ENCODE results near the gene DNAH8.

Gene DNAH8, protein sequence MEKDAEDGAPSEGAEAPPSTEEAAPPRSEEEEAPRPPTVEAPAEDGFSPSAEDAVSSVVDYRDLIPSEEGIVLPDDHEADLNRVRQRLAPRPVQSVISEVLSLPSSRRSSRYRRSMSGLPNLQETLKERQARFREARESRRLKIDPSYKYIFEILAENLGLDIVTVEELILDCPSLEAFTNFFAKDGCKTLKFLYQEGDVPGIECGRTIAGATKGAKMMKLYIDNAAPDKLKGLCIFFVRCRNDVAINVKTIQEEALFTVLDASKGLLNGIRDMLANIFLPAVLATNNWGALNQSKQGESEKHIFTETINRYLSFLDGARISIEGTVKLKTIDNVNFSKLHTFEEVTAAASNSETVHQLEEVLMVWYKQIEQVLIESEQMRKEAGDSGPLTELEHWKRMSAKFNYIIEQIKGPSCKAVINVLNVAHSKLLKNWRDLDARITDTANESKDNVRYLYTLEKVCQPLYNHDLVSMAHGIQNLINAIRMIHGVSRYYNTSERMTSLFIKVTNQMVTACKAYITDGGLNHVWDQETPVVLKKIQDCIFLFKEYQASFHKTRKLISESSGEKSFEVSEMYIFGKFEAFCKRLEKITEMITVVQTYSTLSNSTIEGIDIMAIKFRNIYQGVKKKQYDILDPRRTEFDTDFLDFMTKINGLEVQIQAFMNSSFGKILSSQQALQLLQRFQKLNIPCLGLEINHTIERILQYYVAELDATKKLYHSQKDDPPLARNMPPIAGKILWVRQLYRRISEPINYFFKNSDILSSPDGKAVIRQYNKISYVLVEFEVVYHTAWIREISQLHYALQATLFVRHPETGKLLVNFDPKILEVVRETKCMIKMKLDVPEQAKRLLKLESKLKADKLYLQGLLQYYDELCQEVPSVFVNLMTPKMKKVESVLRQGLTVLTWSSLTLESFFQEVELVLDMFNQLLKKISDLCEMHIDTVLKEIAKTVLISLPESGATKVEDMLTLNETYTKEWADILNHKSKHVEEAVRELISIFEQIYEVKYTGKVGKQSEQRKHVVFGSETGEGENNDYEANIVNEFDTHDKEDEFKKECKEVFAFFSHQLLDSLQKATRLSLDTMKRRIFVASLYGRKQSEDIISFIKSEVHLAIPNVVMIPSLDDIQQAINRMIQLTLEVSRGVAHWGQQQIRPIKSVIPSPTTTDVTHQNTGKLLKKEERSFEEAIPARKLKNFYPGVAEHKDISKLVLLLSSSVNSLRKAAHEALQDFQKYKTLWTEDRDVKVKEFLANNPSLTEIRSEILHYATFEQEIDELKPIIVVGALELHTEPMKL (N-terminal part only)

DNA sequence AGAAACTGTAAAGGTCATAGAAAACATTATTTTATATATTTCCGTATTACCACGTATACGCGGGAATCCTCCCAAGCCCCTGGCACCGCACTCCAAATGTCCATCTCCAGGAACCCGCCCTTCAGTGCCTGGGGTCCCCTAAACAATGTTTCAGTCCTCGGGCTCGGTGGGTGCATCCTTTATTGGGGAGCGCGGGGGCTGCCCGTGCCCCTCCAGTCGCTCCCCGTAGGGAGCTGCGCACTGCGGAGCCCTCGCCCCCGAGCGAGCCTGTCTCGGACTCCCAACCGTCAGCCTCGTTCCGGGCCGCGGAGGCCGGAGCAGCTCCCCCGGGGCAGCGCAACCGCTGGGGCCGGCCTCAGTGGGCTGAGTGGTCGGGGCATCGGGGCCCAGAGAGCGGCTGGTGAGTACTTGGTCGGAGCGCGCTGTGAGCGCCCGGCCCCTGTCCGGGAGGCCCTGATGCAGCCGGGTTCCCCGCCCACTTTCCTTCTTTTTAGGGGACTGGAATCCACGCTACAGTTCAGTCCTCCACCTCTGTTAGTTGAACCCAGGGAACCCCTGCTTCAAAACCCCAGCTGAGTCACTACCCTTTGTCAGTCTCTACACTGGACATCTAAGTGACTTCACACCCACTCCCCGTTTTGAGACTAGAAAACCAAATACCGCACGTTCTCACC lies at the start of gene DNAH8:
DNAH8 (plus strand) TSS at position 296 of the 674 bp plus-strand sequence. CDS start 7,499 bp downstream, outside the sequence.
- no peak for DNase-seq (ENCODE audit: low spot score)

DNA sequence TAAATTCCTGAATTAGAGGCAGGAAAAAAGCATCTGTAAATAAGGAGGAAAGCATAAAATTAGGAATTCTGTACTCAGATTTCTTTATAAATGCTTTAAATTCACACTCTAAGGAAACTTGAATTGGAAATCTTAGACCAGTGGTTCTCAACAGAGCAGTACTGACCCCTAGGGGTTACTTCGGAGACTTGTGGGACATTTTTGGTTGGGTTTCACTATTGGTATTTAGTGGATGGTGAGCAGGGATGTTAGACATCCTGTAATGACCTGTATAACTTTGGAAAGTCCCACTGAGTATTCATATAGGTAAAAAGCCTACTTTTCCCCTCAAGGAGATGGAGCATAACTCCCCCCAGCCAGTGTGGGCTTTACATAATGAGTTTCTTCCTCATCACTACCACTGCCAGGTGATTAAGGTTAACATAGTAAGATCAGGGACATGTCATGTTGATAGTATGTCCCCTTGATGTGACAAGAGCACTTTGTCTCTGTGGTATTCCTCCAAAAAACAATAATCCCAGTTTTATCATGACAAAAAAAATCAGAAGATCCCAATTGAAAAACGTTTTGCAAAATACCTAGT lies 43.1 kb upstream of the DNAH8 start:
- DNase-seq (ENCODE audit: low spot score) = peak; percentile 31

DNA sequence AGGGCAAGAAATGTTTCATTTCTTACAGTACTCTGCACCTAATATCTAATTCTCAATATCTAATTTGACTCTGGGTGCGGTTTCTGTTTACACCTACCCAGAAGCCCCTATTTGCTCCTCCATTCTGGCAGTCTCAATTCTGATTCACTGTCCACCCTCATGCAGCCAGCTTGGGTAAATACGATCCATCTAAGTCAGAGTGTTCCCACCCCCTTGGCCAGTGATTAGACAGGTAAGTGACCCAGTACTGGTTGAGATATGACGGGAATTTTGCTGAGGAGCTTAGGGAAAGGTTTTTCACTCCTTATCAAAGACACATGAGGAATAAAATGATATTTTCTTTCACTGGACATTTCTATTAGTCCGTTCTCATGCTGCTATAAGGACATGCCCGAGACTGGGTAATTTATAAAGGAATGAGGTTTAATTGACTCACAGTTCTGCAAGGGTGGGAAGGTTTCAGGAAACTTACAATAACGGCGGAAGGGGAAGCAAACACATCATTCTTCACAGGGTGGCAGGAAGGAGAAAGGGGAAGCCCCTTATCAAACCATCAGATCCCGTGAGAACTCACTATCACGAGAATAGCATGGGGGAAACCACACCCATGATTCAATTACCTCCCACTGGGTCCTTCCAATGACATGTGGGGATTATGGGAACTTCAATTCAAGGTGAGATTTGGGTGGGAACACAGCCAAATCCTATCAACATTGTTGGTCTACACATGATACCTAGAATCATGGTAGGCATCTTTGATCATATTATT lies 41.5 kb upstream of the DNAH8 start:
- no peak for DNase-seq (ENCODE audit: low spot score)

DNA sequence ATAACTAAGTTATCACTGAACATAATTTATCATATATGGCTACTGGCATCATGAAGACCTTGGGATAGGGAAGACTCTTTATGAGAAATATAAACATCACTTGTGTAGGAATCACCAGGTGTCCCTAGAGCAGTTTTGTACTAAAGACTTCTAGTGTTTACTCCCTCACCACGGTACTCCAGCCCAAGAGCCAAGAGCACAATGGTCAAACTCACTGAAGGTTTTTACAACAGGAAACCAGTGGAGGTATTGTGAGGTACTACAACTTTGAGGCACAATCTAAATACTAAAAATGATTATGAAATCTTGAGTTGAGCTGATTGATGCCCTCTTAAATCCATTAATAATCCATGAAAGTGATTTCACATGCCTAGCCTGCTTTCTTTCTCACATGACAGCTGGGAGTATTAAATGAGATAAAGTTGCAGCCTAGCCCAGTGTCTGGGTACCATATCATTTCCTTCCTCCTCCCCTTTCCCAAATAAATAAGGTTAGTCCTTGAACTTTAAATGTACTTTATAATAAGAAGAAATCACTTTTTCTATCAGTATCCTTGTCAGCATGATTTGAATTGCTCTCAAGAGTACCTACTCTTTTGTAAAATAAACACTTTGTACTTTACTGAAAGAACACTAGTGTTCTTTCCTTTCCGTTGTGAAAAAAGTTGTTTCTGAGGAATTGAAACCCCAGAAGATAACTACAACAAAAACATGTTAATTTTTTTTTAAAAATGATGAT lies 38.7 kb upstream of the DNAH8 start:
- DNase-seq (ENCODE audit: low spot score) = no peak

DNA sequence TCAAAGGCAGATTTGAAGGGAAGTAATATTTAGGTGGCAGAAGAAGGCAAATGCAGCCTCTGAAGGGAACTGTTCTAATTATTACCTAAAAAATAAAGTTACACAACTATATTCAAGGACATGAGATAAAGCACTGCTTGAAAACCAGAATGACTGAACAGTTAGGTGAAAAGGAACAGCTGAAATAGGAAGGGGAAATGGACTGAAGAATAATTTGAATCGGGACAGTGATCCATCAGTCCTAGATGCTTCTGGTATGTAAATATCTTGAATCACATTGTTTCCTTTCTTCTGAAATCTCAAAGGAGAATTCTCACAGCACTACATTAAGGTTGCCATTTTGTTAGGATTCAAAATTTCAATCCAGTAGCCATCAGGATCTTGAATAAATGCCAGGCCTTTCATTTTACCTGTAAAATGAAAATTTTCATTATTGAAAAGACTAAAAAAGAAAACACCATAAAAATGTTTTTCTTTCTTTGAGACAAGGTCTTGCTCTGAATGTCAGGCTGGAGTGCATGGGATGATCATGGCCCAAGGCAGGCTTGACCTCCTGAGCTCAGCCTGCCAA lies 38.1 kb upstream of the DNAH8 start:
- no peak for DNase-seq (ENCODE audit: low spot score)

DNA sequence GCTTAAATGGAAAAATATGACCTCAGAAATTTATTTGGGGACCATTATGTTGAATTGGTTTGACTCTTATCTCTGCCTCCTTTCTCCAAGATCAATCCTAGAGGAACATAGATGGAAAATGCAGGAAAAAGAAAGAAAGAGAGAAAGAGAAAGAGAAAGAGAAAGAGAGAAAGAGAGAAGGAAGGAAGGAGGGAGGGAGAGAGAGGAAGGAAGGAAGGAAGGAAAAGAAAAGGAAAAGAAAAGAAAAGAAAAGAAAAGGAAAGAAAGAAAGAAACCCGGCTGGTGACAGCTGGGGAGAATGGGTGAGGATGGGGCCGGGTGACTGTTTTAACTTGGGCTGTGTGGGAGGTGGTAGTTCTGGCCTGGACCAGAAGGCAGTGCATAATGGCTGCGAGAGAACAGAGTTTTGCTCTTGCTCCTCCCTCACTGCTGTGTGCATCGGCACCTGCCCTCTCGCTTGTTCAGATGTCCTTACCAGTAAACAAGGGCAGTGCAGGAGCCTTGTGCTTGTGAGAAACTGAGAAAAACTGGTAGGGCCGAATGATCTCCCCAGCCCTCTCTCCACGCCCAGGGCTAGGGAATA lies 36.8 kb upstream of the DNAH8 start:
- DNase-seq (ENCODE audit: low spot score) = no peak

DNA sequence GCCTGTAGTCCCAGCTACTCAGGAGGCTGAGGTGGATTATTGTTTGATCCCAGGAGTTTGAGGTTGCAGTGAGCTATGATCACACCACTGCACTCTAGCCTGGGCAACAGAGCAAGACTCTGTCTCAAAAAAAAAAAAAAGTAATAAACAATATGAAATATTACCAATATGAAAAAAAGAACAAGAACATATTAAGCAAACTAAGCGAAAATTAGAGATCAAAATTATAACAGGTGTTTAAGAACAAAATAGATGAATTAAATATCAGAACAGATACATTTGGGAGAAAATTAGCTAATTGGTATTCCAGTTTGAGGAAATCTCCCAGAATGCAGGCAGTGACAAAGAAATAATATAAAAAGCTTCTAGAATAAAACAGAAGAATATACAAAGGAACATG lies 35.4 kb upstream of the DNAH8 start:
- no peak for DNase-seq (ENCODE audit: low spot score)

DNA sequence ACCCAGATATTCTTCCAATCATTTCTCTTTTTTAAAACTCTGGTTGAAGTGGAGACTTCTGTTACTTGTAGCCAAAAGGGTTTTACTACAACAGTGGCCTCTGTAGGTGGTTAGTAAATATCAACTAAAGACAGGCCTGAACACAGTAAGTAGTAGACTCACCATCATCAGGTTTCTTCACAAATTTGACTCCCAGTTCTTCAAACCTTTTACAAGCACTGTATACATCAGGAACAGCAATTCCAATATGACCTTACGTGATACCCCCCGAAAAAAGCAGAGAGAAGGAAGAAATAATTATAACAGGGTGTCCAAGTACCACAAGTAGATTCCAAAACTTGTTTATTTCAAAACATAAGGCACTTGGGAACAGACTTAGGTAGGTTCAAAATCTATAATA lies 33.3 kb upstream of the DNAH8 start:
- DNase-seq (ENCODE audit: low spot score) = no peak

DNA sequence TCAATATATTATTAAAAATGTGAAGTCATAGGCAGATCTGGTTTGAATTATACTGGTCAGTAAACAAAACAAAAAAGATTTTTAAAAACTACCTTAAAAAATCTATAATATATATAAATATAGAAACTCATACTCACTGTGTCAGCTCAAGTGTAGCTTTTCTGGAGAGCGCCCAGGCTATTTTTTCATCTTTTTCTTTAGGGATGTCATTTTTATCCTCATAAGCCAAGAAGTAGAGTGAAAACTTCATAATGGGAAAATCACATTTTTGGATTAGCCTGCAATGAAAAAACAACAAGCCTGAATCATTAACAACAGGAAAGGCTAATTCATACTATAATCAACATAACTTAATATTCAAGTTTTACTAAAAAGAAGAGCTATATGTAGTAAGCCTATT lies 30.9 kb upstream of the DNAH8 start:
- no peak for DNase-seq (ENCODE audit: low spot score)

DNA sequence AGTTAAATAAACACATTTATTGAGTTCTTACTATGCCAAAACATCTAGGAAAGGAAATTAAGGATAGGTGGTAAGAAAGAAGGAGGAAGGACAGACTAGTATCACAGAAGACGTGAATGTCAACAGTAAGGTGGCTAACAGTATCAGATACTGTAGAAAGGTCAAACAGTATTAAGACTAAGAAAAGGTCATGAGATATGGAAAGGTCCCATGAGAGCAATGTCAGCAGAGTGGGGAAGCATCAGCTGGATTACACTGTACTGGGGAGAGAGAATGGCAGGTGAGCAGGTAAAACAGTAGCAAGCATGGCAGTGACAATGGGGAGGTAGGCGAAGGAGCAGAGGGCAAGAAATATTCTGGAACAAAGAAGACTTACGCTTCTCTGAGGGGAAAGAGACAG lies 30.2 kb upstream of the DNAH8 start:
- no peak for DNase-seq (ENCODE audit: low spot score)

DNA sequence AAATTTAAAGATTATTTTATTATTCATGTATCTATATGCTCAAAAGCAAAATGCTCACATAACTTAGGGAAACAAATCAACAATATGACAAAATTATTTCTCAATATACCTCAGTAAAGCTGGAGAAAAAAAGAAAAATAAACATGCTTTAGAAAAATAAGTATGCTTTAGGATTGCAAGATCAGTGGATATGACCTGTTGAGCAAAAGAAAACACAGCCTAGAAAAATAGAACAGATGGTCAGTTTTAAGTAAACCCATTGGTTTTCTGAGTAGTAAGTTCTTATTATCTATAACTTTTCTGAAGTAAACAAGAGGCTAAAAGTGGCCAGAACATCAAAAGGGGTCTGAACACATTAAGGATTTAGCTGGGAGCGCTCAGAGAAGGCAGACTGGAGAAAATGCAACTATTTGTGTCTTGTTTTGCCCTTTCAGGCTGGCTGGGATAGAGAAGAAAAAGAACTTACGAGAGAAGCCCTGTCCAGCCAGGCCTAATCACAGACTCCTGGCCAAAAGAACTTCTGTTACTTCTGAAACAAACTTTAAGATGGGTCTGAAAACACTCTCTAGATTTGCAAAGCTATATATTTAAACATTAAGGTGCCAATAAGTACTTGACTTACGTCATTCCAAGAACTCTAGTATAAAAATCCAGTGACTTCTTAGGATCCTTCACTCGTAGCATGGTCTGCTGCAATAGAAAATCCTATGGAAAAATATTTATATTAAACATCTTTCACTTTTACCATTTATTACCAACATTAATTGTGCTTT lies 28.7 kb upstream of the DNAH8 start:
- no peak for DNase-seq (ENCODE audit: low spot score)

DNA sequence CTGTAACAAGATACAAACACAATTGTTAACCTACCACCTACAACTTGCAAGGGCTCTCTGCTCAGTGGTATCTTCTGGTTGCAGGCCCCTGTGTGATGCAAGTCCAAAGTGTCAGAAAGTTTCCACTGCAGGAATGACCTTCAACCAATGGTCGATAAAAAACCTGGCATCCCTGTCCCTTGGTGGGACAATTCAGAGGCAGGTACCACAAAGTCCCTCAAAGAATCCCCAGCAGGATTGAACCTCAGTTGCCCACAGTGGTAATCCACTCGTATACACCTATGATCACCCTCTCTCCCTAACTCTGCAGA lies 28.1 kb upstream of the DNAH8 start:
- no peak for DNase-seq (ENCODE audit: low spot score)

DNA sequence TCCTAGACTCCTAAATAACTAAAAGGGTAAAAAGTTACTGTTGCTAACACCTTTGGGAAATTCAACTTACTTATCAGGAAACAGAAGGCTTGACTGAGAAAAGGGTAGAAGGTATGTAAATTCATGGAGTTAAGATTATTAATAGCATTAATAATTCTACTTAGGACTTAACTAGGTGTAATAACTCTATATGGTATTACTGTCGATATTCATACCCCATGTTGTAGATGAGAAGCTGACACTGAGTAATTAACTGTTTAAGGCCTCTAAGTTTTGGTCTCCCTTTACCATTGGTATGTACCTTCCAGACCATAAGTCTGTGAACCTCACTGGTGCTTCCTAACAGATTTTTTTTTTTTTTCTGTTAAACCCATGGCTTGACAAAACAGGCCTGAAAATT lies 27.6 kb upstream of the DNAH8 start:
- no peak for DNase-seq (ENCODE audit: low spot score)

DNA sequence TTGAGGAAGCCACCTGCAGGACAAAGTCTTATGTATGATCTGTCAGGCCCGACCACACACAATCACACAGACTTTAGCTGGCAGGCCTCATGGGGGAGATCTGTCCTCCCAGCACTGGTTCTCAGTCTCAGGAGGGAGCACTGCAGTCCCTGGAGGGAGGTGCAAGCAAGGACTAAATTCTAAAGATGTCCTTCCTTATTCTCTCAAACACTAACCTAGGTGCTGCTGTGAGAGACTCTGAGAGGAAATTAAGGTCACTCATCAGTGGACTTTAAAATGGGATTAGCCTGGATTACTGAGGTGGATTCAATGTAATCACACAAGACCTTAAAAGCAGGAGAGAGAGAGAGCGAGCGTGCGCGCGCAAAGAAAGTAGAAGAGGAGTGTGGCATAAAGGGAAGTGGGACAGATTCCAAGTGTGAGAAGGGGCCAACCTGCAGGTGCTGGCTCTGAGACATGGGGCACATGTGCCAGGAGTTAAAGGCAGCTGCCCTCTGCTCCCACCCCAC lies 26.5 kb upstream of the DNAH8 start:
- DNase-seq (ENCODE audit: low spot score) = no peak

DNA sequence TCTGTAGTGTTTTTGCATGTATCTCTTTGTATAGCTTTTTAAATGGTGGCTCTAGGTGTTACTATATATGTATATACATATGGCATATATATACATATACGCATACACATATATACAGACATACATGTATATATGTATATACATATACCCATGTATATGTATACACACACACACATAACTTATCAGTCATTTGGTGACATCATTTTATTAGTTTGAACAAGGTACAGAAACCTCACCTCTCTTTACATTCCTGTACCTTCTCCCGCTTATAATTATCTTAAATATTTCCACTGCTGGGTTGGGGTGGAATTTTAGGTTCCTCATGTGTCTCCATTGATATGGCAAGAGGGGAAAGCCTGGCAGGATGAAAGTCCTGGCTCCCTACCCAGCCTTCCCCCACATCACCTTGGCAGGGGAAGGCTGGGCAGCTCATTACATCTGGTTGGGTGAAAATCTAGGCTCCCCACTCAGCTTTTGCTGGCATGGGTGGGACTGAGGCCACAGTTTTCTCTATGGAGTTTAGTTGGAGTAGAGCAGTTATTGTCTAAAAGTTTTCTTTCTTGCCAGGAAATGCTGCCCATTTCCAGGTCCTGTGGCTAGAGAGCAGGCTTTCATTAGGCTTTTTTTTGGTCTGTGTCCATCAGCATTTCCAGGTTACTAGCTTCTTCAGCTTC lies 19.7 kb upstream of the DNAH8 start:
- DNase-seq (ENCODE audit: low spot score) = peak; percentile 54

DNA sequence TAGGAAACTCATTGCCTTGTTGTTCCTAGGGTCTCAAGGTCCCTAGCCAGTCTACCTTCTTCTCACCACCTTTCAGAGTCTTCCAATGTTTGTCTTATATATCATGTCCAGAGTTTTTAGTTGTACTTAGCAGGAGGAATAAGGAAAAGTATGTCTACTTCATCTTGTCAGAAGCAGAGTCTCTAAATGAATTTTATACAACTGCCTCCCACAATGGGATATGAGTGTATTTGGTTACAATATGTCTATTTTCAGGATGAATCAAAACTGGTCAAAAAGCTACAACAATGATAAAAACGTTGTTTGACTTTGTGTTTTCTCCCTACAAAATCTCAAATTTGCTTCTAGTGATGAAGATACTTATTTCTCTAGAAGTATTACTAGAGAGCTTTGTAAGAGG lies 19.2 kb upstream of the DNAH8 start:
- no peak for DNase-seq (ENCODE audit: low spot score)

DNA sequence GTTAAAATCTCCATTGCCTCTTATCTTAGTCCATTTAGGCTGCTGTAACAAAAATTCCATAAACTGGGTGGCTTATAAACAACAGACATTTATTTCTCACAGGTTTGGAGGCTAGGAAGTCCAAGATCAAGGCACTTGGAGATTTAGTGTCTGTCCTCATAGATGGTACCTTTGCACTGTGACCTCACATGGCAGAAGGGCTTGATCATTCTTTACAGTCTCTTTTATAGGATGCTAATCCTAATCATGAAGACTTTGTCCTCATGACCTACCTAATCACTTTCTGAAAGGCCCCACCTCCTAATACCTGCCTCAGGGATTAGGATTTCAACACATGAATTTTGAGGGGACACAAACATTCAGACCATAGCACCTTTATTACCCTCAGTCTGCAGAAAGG lies 18.8 kb upstream of the DNAH8 start:
- no peak for DNase-seq (ENCODE audit: low spot score)

DNA sequence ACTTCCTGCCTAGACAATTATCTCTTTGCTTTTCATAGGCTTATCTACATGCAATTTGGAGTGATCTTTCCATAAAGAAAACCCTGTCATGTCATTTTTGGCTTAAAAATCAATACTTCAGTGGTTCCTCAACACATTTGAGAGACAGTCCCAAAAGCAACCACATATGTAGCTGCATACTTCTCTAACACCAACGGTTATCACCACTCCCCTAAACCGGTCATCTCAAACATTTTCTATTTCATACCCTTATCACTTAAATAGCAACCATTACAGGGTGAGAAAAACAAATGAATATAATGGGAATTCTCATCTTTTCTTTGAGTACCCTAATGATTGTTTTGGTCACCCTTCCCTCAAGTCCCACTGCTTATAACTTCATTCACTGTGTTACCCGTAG lies 17.3 kb upstream of the DNAH8 start:
- no peak for DNase-seq (ENCODE audit: low spot score)

Data from globus pallidus (tissue), 1 donor.